Suppressor macrophage (primary cell): ENCODE data around the gene HESX1.

Experiments
- DNase-seq, 4 experiments: peaks; one replicate each; pipeline ENCODE4 v3.0.0-alpha.2; 2020 to 2022
- total RNA-seq, 17 experiments: gene quantifications; one replicate each; lab custom pipeline; 2026; ENCODE audit warnings: mixed read lengths in 6 of 17, inconsistent platforms in 3 of 17; lab: John Stamatoyannopoulos, UW

HESX1 gene
- total RNA-seq, result 0.22 to 27.2 (median 1.0) reads per million in 17 experiments

- no peak for DNase-seq
Measured at GRCh38 chr3:57199895-57200297, at the start of gene HESX1. TSS of gene HESX1 (minus strand) at chr3:57199978. CDS start at chr3:57199918, 60 bp downstream.

GRCh38 chr3:57244946-57245345 lies 45.2 kb upstream of the HESX1 start:
- DNase-seq, result no peak

GRCh38 chr3:57234613-57235575 lies 35.1 kb upstream of the HESX1 start:
- peak in 2 of 4 experiments; percentile 5 to 10 for DNase-seq

- DNase-seq, result no peak
Measured at GRCh38 chr3:57233799-57234198, 34.0 kb upstream of the HESX1 start.

GRCh38 chr3:57230006-57230405 lies 30.2 kb upstream of the HESX1 start:
- peak in 1 of 4 experiments; percentile 5 for DNase-seq

GRCh38 chr3:57227930-57228751 lies 28.4 kb upstream of the HESX1 start:
- peak; percentile 43 to 77 (median 56) for DNase-seq

- DNase-seq, result peak; percentile 96 to 99 (median 97)
Measured at GRCh38 chr3:57227204-57227929, 27.6 kb upstream of the HESX1 start, which contains the start of gene APPL1. TSS of gene APPL1 (plus strand) at chr3:57227729. CDS start at chr3:57227884, 155 bp downstream.

- peak; percentile 7 to 56 (median 26) for DNase-seq
Measured at GRCh38 chr3:57226176-57226575, 26.4 kb upstream of the HESX1 start.

- no peak for DNase-seq
Measured at GRCh38 chr3:57224856-57225255, 25.1 kb upstream of the HESX1 start.

- peak in 1 of 4 experiments; percentile 20 for DNase-seq
Measured at GRCh38 chr3:57221883-57222282, 22.1 kb upstream of the HESX1 start.

- DNase-seq, result no peak
Measured at GRCh38 chr3:57206423-57206822, 6.6 kb upstream of the HESX1 start.

- DNase-seq, result no peak
Measured at GRCh38 chr3:57194641-57195040, 5.1 kb downstream of the HESX1 start.

- DNase-seq, result no peak
Measured at GRCh38 chr3:57192028-57192427, 7.8 kb downstream of the HESX1 start.

GRCh38 chr3:57184526-57184925 lies 15.3 kb downstream of the HESX1 start:
- DNase-seq, result no peak

- DNase-seq, result no peak
Measured at GRCh38 chr3:57179580-57180410, 20.0 kb downstream of the HESX1 start.

- no peak for DNase-seq
Measured at GRCh38 chr3:57176045-57176444, 23.7 kb downstream of the HESX1 start.

GRCh38 chr3:57173687-57174086 lies 26.1 kb downstream of the HESX1 start:
- DNase-seq, result no peak

- DNase-seq, result no peak
Measured at GRCh38 chr3:57170946-57171345, 28.8 kb downstream of the HESX1 start.

GRCh38 chr3:57169872-57170623 lies 29.7 kb downstream of the HESX1 start:
- peak; percentile 72 to 88 (median 80) for DNase-seq

GRCh38 chr3:57169108-57169507 lies 30.7 kb downstream of the HESX1 start:
- DNase-seq, result no peak

- DNase-seq, result no peak
Measured at GRCh38 chr3:57168151-57168550, 31.6 kb downstream of the HESX1 start.
